Thymus (tissue), 11 donors: ENCODE measurements around the gene AGT. TPM values are rescaled to one million over a fixed set of nuclear protein-coding genes. Genes with fewer than 3 reads are reported as not detected.

Source experiments
- DNase-seq, 9 donors: peaks; one replicate each; pipeline ENCODE4 v3.0.0-alpha.2; 2013; ENCODE audit warnings: low spot score in 9 of 9, low read depth in 6 of 9, missing footprints in 1 of 9
- H3K27ac ChIP-seq, 2 donors: one replicate each; pipeline ENCODE4 v1.5.1; 2013; ENCODE audit warnings: control low read depth in 1 of 2, low read depth in 1 of 2, low read length in 1 of 2, mild to moderate bottlenecking in 1 of 2, moderate library complexity in 1 of 2
- H3K27me3 ChIP-seq, 2 donors: one replicate each; pipeline ENCODE4 v1.5.1; 2013; ENCODE audit warnings: low read length in 1 of 2; ENCODE audit not compliant: control insufficient read depth in 2 of 2, insufficient read depth in 1 of 2
- H3K36me3 ChIP-seq, 2 donors: one replicate each; pipeline ENCODE4 v1.5.1; 2013; ENCODE audit warnings: low read length in 1 of 2, mild to moderate bottlenecking in 1 of 2, moderate library complexity in 1 of 2; ENCODE audit not compliant: control insufficient read depth in 2 of 2, insufficient read depth in 2 of 2
- H3K4me1 ChIP-seq, 2 donors: one replicate each; pipeline ENCODE4 v1.5.1; 2013; ENCODE audit warnings: low read length in 2 of 2; ENCODE audit not compliant: control insufficient read depth in 2 of 2, insufficient read depth in 2 of 2
- H3K4me3 ChIP-seq, 2 donors: one replicate each; pipeline ENCODE4 v1.5.1; 2013; ENCODE audit warnings: low read length in 2 of 2, control low read depth in 1 of 2, mild to moderate bottlenecking in 1 of 2
- H3K9me3 ChIP-seq, 2 donors: one replicate each; pipeline ENCODE4 v1.5.1; 2013; ENCODE audit warnings: low read length in 1 of 2, mild to moderate bottlenecking in 1 of 2; ENCODE audit not compliant: control insufficient read depth in 2 of 2, insufficient read depth in 1 of 2
- WGBS: extraction: QIAGEN DNeasy Blood & Tissue Kit; methylation state at CpG from one replicate; pipeline ENCODE4 v1.1.7; 2013; 5-methylcytosine and 5-hydroxymethylcytosine counted together
- polyA plus RNA-seq: library from polyadenylated mRNA; stranded (reverse); fragments of 200-250 nt; gene quantifications from one replicate; pipeline ENCODE4 v1.2.3, GENCODE V29; 2013
- total RNA-seq: library from RNA; stranded (reverse); fragments of 120-200 nt; gene quantifications from one replicate; pipeline ENCODE4 v1.2.4, GENCODE V29; 2013
- donor health status: healthy.

The AGT gene
- total and polyA plus RNA-seq, 2 donors: 2.3 to 22.3 TPM

DNA sequence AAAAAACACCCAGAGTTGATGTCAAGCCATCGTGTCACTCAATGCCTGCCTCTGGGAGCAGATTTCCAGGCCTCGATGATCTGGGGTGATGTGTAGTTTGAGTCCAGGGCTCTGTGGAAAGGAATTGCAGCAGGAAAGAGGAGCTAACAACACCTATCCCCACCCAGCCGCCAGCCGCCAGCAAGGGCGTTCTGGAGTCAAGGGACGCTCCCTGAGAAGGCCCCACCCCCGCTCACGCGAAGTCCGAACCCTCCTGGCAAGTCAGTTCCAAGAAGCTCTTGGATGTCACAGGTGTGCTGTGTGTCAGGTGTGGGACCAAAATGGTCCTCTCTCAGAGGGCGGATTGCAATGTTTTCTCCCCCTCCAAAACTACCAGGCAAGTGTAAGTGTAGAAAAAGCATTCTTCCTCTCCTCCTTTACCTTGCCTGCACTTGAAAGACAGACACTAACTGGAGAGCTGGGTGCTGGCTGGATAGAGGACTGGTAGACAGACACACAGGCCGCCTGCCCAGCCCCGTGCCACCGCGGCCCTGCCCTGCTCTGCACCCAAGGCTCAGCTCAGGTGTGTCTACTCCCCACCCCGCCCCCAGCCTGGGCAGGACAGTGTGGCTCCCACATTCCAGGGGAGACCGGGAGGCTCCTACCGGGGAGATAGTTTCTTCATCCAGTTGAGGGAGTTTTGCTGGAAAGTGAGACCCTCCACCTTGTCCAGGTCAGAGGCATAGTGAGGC, 8.5 kb downstream of the AGT start:
- Histone ChIP-seq H3K27ac (no peak overlapping the region), H3K36me3 (no peaks in the 10 kb centered on the region), H3K4me1 (no peaks in the 10 kb centered on the region), H3K9me3 (no peaks in the 10 kb centered on the region), H3K4me3 (no peak overlapping the region), H3K27me3 (peaks cover 0 to 15% of the 10 kb centered on the region in 2 donors)
- 96% methylated on average over 18 of the region's 18 CpGs for WGBS
- DNase-seq: no peak

- Histone ChIP-seq H3K9me3 (no peaks in the 10 kb centered on the region), H3K27ac (no peak overlapping the region), H3K4me1 (no peaks in the 10 kb centered on the region), H3K36me3 (no peaks in the 10 kb centered on the region), H3K27me3 (peaks cover 0 to 15% of the 10 kb centered on the region in 2 donors), H3K4me3 (no peak overlapping the region)
- 95% methylated on average over 7 of the region's 7 CpGs for WGBS
- no peak for DNase-seq
Observed at GRCh38 chr1:230704830-230705229, 9.1 kb downstream of the AGT start.

DNA sequence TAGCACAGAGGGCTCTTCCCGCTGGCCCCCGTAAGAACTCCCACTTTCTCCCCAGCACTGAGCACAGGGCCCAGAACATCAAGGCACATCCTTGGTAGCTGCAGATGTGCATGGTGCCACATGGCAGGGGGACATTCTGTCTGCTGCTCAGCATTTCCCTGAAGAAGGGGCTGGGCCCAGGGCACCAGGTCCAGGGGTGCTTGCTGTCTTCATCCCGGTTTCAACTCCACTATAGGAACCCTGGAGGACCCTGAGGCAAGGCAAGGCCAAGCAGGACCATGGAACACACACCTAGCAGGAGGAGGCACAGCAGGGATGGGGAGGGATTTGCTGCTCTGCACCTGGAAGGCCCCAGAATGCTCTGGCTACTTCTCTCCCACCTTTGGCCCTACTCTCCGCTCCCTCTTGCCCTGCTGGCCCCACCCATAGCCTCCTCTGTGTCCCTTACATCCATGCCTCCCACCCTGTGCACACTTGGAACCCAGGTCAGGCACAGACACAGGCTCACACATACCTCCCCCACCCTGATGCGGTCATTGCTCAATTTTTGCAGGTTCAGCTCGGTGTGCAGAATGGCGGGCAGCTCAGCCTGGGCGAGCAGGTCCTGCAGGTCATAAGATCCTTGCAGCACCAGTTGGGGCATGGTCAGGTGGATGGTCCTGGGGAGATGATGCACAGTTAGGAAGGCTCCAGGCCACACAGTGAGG, 10.1 kb downstream of the AGT start:
- no peaks in the 10 kb centered on the region for H3K9me3 ChIP-seq
- 96% methylated on average over 8 of the region's 8 CpGs for WGBS
- no peak overlapping the region for H3K27ac ChIP-seq

GRCh38 chr1:230702934-230703678, 10.8 kb downstream of the AGT start:
- no peaks in the 10 kb centered on the region for H3K4me1 ChIP-seq
- no peaks in the 10 kb centered on the region for H3K9me3 ChIP-seq
- 90% methylated on average over 14 of the region's 14 CpGs for WGBS
- no peak for DNase-seq
- H3K27ac ChIP-seq: no peak overlapping the region
- H3K4me3 ChIP-seq: no peak overlapping the region
- H3K27me3 ChIP-seq: peaks cover 0 to 8% of the 10 kb centered on the region in 2 donors
- H3K36me3 ChIP-seq: no peaks in the 10 kb centered on the region

More for the DNA sequence above, 10.1 kb downstream of the AGT start:
- Histone ChIP-seq H3K36me3 (no peaks in the 10 kb centered on the region), H3K4me3 (no peak overlapping the region), H3K27me3 (peaks cover 0 to 14% of the 10 kb centered on the region in 2 donors), H3K4me1 (no peaks in the 10 kb centered on the region)
- DNase-seq: no peak

DNA sequence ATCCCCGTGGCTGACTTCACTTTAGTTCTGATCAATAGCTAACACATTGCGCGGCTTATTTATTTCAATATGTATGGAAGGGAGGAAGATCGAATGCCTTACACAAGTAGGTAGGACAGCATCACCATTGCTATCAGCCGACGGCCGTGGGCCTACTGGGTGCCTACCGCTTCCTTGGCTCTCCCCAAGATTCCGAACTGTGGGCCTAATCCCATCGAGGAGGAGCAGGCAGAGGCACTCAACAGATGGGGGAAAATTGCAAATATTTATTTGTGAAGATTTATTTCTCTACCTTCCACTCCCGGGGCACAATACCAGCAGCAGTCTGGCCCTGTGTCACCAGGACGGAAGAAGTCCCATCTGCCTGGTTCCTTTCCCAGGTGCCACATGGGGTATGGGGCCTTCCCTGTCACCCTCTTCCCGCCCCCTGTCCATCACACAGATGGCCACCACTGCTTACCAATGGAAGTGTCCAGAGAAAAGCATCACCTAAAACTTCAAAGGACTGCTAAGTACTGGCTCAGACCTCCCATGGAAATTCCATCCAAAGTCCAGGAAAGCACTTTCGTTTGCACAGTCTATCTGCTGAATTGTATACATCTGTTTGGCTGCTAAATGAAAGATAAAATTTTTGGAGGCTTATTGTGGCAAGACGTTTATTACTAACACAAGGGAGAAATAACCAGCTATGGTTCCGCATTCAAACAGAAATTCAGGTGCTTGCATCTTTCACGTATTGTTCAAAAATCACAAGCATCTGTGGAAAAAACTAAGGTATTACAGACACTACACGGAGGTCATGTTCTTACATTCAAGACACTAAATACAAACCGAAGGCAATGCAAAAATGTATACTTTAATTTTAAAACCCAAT, 11.8 kb downstream of the AGT start:
- no peaks in the 10 kb centered on the region for H3K36me3 ChIP-seq
- no peaks in the 10 kb centered on the region for H3K9me3 ChIP-seq
- H3K4me3 ChIP-seq: no peak overlapping the region
- H3K4me1 ChIP-seq: no peaks in the 10 kb centered on the region
- no peak for DNase-seq
- no peaks in the 10 kb centered on the region for H3K27me3 ChIP-seq
- WGBS: 95% methylated on average over 19 of the region's 19 CpGs
- no peak overlapping the region for H3K27ac ChIP-seq

GRCh38 chr1:230701434-230701833, 12.5 kb downstream of the AGT start:
- Histone ChIP-seq H3K4me1 (no peaks in the 10 kb centered on the region), H3K27ac (no peak overlapping the region), H3K4me3 (no peak overlapping the region), H3K9me3 (no peaks in the 10 kb centered on the region), H3K27me3 (no peaks in the 10 kb centered on the region), H3K36me3 (no peaks in the 10 kb centered on the region)
- 93% methylated on average over 17 of the region's 17 CpGs for WGBS
- no peak for DNase-seq

- no peaks in the 10 kb centered on the region for H3K4me1 ChIP-seq
- DNase-seq: no peak
- no peak overlapping the region for H3K27ac ChIP-seq
- no peak overlapping the region for H3K4me3 ChIP-seq
- no peaks in the 10 kb centered on the region for H3K9me3 ChIP-seq
- H3K27me3 ChIP-seq: no peaks in the 10 kb centered on the region
- H3K36me3 ChIP-seq: no peaks in the 10 kb centered on the region
- WGBS: 96% methylated on average over 4 of the region's 4 CpGs
Observed at GRCh38 chr1:230700132-230700531, 13.8 kb downstream of the AGT start.

GRCh38 chr1:230699716-230700115, 14.2 kb downstream of the AGT start:
- no peaks in the 10 kb centered on the region for H3K27me3 ChIP-seq
- H3K36me3 ChIP-seq: no peaks in the 10 kb centered on the region
- no peak for DNase-seq
- no peaks in the 10 kb centered on the region for H3K4me1 ChIP-seq
- no peaks in the 10 kb centered on the region for H3K9me3 ChIP-seq
- WGBS: 94% methylated on average over 1 of the region's 1 CpG
- H3K27ac ChIP-seq: no peak overlapping the region
- H3K4me3 ChIP-seq: no peak overlapping the region
